ES-I3 (cell line): ENCODE data around the gene KRTAP10-10.
"Not testable (repeated sequence)": the region's sequence is repeated elsewhere in the genome, so short reads cannot be mapped to it uniquely, and the experiment has no call there.

Experiments
- H3K36me3 ChIP-seq: 2 replicates; pipeline ENCODE4 v1.6.1; 2013; ENCODE audit warnings: mild to moderate bottlenecking, low read length, control low read depth, moderate library complexity; ENCODE audit not compliant: insufficient read depth
- H3K4me1 ChIP-seq: 2 replicates; pipeline ENCODE4 v1.6.1; 2013; ENCODE audit warnings: mild to moderate bottlenecking, control low read depth, low read length; ENCODE audit not compliant: insufficient read depth
- H3K9ac ChIP-seq: 2 replicates; pipeline ENCODE4 v1.6.1; 2013; ENCODE audit warnings: low read depth, mild to moderate bottlenecking, low read length, moderate library complexity
- H3K9me3 ChIP-seq: 2 replicates; pipeline ENCODE4 v1.6.1; 2013; ENCODE audit warnings: mild to moderate bottlenecking, low read length, moderate library complexity; ENCODE audit not compliant: control insufficient read depth, insufficient read depth

The KRTAP10-10 gene

DNA sequence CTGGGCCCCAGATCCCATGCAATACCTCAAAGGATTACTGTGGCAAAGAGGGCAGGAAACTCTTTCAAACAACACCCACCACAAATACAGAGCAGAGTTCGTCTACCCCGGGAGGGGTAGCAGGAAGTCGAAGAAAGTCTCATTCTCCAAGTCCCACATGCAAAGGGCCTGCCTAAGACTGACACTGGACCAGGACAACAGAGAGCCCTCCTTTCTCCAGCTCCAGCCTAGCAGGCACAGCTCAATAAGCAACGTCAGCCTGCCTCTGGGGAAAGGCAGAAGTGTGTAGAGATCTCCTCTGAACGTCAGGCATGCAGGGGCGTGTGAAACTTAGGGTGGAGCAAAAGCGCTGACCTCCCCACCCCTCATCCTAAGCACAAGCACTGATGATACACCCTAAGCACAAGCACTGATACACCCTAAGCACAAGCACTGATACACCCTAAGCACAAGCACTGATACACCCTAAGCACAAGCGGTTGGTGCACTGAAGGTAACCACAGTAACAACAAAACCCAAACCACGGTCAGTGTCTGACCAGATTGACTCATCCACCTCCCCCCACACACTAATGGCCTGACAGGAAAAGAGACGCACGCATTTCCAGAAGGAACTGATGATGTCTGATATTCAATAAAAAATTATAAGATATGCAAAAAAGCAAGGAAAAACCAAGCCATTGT, 21.9 kb downstream of the KRTAP10-10 start:
- Histone ChIP-seq H3K9me3 (no peaks in the 10 kb centered on the region), H3K9ac (no peak overlapping the region), H3K36me3 (no peaks in the 10 kb centered on the region), H3K4me1 (peaks cover 6% of the 10 kb centered on the region; the same call in 1 of the 2 replicates)

DNA sequence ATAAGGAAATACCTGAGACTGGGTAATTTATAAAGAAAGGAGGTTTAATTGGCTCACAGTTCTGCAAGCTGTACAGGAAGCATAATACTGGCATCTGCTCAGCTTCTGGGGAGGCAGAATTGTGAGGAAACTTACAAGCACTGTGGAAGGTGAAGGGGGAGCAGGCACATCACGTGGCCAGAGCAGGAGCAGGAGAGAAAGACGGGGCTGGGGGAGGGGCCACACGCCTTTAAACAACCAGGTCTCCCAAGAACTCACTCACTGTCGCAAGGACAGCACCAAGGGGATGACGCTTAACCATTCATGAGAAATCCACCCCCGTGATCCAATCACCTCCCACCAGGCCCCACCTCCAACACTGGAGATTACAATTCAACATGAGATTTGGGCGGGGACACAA, 24.4 kb downstream of the KRTAP10-10 start:
- not testable (repeated sequence) for H3K36me3 ChIP-seq, H3K9ac ChIP-seq, H3K4me1 ChIP-seq, H3K9me3 ChIP-seq

DNA sequence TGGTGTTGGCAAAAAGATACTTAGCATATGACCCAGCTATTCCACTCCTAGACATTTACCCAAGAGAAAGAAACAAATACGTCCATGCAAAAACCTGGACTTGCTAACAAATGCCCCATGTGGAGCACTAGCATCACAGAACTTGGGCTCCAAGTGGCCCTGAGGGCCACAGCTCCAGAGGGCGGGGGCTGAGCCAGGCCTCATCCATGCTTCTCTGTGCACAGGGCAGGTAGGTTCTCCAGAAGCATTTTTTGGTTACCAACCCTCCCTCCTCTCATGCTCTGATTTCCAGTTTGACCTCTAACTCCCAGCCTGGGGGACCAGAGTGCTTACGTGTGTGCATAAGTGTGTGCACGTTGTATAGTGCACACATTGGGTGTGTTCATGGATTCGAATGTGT, 27.5 kb downstream of the KRTAP10-10 start:
- H3K4me1 ChIP-seq: no peaks in the 10 kb centered on the region
- H3K36me3 ChIP-seq: no peaks in the 10 kb centered on the region
- H3K9ac ChIP-seq: no peak overlapping the region

DNA sequence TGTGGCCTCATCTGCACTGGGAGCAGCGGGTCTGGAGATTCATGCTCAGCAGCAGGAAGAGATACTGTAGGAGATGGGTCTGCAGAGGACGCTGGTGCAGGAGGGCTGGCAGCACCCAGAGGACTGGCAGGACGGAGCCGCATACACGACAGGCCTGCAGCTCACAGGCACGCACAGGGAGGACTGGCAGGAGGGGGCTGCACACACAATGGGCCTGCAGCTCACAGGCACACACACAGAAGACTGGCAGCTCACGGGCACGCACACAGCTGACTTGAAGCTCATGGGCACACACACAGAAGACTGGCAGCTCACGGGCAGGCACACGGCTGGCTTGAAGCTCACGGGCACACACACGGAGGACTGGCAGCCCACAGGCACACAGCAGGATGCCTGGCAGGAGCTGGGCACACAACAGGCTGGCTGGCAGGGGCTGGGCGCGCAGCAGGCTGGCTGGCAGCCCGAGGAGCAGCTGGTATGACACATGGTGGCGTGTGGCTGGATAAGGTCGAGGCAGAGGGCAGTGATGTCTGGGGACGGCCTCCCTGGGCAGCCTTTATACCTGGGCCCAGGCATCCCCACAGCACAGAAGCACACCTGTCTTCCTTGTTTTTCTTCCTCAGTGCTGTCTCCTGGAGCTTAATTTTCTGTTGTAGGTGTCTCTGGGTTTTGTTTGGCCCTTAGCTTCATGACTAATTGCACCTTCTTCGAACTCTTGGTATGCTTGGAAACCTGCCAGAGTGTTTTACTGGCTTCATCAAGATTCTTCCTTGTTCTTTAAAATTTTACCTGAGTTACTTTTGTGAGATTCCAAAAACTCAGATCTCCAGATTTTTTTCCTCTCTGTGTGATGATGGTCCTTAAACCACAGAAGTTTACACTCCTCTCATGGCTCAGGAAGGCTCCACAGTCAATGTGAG, 29.5 kb downstream of the KRTAP10-10 start, which contains the start of gene KRTAP12-2:
Gene KRTAP12-2, minus strand, starts transcription at position 527 of the 920 bp plus-strand sequence. Its CDS starts 41 bp downstream, at position 486.
- Histone ChIP-seq H3K9me3 (peaks cover 3% of the 10 kb centered on the region; the same call in 1 of the 2 replicates), H3K4me1 (no peaks in the 10 kb centered on the region), H3K9ac (no peak within 1 kb of the TSS), H3K36me3 (no peaks in the 10 kb centered on the region)

More for the DNA sequence above, 27.5 kb downstream of the KRTAP10-10 start:
- no peaks in the 10 kb centered on the region; the same call in 1 of the 2 replicates for H3K9me3 ChIP-seq

DNA sequence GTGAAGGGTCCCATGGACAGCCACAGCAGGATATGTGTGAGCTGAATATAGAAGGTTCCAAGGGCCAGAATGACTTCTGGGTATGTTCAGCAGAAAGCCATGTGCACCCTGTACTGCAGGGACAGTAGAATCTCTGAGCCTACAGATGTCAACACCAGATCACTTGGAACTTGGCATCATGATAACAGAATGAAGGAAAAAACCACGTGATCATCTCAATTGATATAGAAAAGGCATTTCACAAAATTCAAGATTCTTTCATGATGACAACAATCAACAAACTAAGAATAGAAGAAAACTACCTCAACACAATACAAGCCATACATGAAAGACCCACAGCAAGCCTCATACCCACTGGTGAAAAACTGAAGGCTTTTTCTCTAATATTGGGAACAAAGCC, 30.5 kb downstream of the KRTAP10-10 start:
- no peak overlapping the region for H3K9ac ChIP-seq
- H3K36me3 ChIP-seq: no peaks in the 10 kb centered on the region
- H3K4me1 ChIP-seq: no peaks in the 10 kb centered on the region
- H3K9me3 ChIP-seq: peaks cover 3% of the 10 kb centered on the region; the same call in 1 of the 2 replicates

DNA sequence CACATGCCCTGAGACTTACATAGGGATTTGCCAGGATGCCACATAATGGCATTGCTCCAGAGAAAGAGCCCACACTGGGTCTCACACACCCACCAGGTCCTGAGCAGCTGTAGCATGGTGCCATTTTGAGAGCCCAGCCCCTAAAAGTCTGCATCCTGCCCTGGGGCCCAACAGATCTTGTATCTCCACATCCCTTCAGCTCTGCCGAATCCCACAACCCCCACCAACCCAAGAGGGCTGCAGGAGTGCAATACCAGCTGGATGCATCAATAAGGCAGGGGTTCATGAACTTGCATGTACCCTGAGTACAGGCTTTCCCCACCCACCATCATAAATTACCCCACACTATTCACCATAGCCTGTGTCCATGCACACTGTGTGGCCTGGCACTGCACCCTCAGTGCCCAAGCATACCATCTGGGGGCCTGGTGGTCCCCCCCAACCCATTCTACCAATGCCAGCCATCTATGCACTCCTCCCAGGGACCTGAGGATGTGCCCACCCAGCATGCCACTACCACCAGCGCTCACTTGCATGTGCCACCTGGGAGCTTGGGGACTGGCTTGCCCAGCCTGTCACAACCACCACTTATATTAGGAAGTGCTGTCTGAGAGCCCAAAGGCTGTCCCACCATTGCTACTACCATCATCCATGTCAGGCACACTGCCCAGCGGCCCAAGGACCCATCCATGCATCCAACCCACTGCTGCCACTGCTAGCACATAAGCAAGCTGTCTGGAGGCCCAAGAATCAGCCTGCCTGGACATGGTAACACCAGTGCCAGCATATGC, 33.7 kb downstream of the KRTAP10-10 start:
- H3K4me1 ChIP-seq: no peaks in the 10 kb centered on the region
- peaks cover 3% of the 10 kb centered on the region; the same call in 1 of the 2 replicates for H3K9me3 ChIP-seq
- H3K36me3 ChIP-seq: no peaks in the 10 kb centered on the region
- no peak overlapping the region for H3K9ac ChIP-seq

DNA sequence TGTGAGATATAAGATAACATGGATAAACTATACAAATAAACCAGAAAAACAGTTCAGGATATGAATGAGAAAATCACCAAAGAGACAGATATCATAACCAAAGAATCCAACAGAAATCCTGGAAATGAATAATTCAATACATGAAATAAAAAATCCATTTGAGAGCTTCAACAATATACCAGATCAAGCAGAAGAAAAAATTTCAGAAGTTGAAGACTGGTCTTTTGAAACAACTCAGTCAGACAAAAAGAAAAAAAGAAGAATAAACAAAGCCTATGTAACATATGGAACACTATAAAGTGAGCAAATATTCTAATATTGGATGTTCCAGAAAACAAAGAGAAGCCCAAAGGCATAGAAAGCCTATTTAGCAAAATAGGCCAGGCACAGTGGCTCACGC, 34.8 kb downstream of the KRTAP10-10 start:
- Histone ChIP-seq H3K4me1 (no peaks in the 10 kb centered on the region), H3K9me3 (peaks cover 3% of the 10 kb centered on the region; the same call in 1 of the 2 replicates), H3K36me3 (no peaks in the 10 kb centered on the region; the same call in 1 of the 2 replicates), H3K9ac (no peak overlapping the region)

DNA sequence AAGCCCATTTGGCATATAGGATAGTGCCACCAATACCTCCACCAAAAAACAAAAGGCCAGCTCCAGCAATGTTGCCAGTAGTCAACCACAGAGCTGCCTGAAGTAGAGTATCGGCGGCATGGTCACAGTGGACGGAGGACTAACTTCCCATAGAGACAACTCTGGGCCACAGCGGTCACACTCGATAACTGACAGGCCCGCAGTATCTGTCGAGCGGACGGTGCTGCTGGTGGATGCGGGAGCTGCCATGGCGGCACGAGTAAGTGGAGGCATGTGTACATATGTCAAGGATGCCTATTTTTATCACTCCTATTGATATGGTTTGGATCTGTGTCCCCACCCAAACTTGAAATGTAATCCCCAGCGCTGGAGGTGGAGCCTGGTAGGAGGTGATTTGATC, 40.7 kb downstream of the KRTAP10-10 start:
- H3K9ac ChIP-seq: no peak overlapping the region

DNA sequence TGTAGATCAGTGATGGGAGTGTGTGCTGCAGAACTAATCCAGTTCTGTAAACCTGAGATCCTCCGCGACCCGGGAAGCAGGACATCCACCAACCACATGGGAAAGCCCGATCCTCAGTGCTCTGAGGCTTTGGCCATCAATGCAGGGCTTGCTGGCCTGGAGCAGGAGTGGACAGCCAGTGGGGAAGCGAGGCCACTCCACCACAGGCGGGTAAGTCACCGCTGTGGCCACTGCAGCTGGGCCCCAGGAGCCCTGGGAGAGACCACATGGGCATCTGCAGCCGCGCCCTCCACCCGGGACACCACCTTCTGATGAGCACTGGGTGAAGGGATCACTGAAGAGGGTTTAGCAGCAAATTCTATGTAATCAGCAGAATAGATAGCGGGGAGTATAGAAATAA, 44.0 kb downstream of the KRTAP10-10 start:
- H3K9ac ChIP-seq: no peak overlapping the region
- H3K9me3 ChIP-seq: no peaks in the 10 kb centered on the region; the same call in 1 of the 2 replicates
- no peaks in the 10 kb centered on the region; the same call in 1 of the 2 replicates for H3K36me3 ChIP-seq
- H3K4me1 ChIP-seq: no peaks in the 10 kb centered on the region

More for the DNA sequence above, 40.7 kb downstream of the KRTAP10-10 start:
- Histone ChIP-seq H3K36me3 (no peaks in the 10 kb centered on the region; the same call in 1 of the 2 replicates), H3K4me1 (no peaks in the 10 kb centered on the region), H3K9me3 (no peaks in the 10 kb centered on the region; the same call in 1 of the 2 replicates)

DNA sequence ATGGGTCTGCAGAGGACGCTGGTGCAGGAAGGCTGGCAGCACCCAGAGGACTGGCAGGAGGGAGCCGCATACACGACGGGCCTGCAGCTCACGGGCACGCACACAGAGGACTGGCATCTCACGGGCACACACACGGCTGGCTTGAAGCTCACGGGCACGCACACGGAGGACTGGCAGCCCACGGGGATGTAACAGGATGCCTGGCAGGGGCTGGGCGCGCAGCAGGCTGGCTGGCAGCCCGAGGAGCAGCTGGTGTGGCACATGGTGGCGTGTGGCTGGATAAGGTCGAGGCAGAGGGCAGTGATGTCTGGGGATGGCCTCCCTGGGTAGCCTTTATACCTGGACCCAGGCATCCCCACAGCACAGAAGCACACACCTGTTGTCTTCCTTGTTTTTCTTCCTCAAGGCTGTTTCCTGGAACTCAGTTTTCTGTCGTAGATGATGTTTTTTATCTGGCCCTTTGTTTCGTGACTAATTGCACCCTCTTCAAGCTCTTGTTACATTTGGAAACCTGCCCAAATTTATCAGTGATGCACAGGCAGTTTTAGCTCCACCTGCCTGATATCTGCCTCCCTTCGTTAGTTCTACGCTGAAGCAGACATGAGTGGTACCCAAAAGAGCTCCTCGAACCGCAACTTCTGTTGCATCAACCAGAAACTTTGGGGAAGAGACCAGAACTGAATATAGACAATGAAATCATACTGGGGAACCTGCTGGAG, 44.9 kb downstream of the KRTAP10-10 start, which contains the start of gene KRTAP12-1:
Gene KRTAP12-1, minus strand, starts transcription at position 303 of the 719 bp plus-strand sequence. Its CDS starts 40 bp downstream, at position 263.
- no peak within 1 kb of the TSS for H3K9ac ChIP-seq
- no peaks in the 10 kb centered on the region for H3K36me3 ChIP-seq
- peaks cover 7% of the 10 kb centered on the region; the same call in 1 of the 2 replicates for H3K4me1 ChIP-seq
- H3K9me3 ChIP-seq: no peaks in the 10 kb centered on the region; the same call in 1 of the 2 replicates

DNA sequence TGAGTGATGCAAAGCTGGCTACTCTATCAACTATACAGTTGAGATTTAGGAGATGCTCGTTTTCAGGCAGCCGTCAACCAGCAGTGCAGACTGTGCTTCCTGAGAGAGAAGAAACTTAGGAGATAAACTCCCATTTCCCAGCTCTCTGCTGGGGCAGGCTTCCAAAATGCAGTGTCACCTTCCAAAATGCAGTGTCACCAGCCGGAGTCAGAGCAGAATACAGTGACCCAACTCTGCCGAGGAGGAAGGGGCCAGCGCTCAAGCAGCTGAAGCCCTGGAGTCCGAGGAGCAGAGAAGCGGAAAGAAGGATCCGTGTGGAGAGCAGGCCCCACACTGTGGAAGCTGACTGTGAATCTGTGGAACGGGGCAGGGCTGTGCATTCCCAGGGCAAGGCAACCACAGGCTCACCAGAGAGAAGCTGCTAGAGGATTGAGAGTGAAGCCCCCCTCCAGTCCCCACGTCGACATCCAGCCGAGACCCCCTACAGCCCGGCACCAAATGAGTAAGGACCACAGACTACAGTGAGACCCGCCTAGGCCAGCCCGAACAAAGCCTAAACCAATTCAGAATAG, 45.5 kb downstream of the KRTAP10-10 start:
- Histone ChIP-seq H3K9ac (no peak overlapping the region), H3K36me3 (no peaks in the 10 kb centered on the region), H3K4me1 (peaks cover 13% of the 10 kb centered on the region; the same call in 1 of the 2 replicates), H3K9me3 (no peaks in the 10 kb centered on the region)

DNA sequence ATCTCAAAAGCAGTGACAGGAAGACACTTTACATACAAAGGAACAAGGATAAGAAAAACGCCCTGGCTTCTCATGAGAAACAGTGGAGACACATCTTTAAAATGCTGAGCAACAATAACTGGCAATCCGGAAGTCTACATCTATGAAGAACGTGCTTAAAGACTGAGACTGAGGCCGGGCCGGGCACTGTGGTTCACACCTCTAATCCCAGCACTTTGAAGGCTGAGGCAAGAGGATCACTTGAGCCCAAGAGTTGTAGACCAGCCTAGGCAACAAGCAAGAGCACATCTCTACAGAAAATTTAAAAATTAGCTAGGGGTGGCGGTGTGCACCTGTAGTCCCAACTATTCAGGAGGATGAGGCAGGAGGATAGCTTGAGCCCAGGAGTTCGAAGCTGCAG, 46.9 kb downstream of the KRTAP10-10 start:
- Histone ChIP-seq H3K9ac (no peak overlapping the region), H3K36me3 (no peaks in the 10 kb centered on the region), H3K9me3 (no peaks in the 10 kb centered on the region), H3K4me1 (peaks cover 13% of the 10 kb centered on the region; the same call in 1 of the 2 replicates)

DNA sequence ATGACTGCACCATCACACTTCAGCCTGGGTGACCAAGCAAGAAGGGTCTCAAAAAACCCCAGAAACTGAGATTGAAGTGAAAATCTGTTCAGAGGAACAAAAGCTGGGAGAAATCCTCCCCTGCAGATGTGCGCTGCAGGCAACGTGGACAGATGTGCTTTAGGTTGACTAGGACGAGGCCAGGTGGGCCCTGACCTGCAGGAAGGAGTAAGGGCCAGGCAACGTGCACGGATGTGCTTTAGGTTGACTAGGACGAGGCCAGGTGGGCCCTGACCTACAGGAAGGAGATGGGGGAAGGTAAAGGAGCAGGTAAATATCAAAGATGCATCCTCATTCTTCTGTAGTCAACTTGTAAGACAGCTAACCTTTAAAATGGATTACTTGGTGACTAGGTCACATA, 47.3 kb downstream of the KRTAP10-10 start:
- Histone ChIP-seq H3K9ac (no peak overlapping the region), H3K36me3 (no peaks in the 10 kb centered on the region)

More for the DNA sequence above, 47.3 kb downstream of the KRTAP10-10 start:
- Histone ChIP-seq H3K4me1 (peaks cover 13% of the 10 kb centered on the region; the same call in 1 of the 2 replicates), H3K9me3 (no peaks in the 10 kb centered on the region)
